K562 (cell line): ENCODE data around the gene OTOG.

Source experiments
- CCAR2 ChIP-seq: fragments of 200-400 bp; formaldehyde crosslinking; IDR thresholded peaks from 2 replicates; pipeline ENCODE4 v1.6.1; 2017; ENCODE audit warnings: mild to moderate bottlenecking, low read depth, low read length
- CTCF ChIP-seq, 3 experiments: IDR thresholded peaks in 2 of 3; conservative IDR thresholded peaks in 1 of 3; 2 replicates each; pipeline ENCODE4 v1.5.1; 2011 to 2012; ENCODE audit warnings: low read length in 3 of 3, mild to moderate bottlenecking in 3 of 3, control low read depth in 2 of 3, improper control_type of control experiment in 1 of 3, inconsistent platforms in 1 of 3, low read depth in 1 of 3, mixed read lengths in 1 of 3, moderate library complexity in 1 of 3; ENCODE audit not compliant: insufficient read depth in 2 of 3
- E2F3 ChIP-seq: fragments of 250-450 bp; sonication (Bioruptor Pico); IDR thresholded peaks from 2 replicates; pipeline ENCODE4 v1.4.0; 2020; ENCODE audit warnings: mild to moderate bottlenecking
- HES1 ChIP-seq: fragments of 450-650 bp; IDR thresholded peaks from 2 replicates; pipeline ENCODE4 v1.6.1; 2016; ENCODE audit warnings: low read depth, mild to moderate bottlenecking, moderate library complexity
- HMGN3 ChIP-seq: IDR thresholded peaks from 2 replicates; pipeline ENCODE4 v1.6.1; 2011; ENCODE audit warnings: borderline replicate concordance, low read depth, mild to moderate bottlenecking, mixed read lengths, low read length; ENCODE audit not compliant: insufficient read length; ENCODE audit errors: extremely low read depth
- MXD1 ChIP-seq: fragments of 250-450 bp; sonication (Bioruptor Pico); IDR thresholded peaks from 2 replicates; pipeline ENCODE4 v1.8.0; 2021; ENCODE audit warnings: borderline replicate concordance, mild to moderate bottlenecking, moderate library complexity; ENCODE audit not compliant: poor library complexity, severe bottlenecking
- NFIC ChIP-seq: fragments of 450-650 bp; IDR thresholded peaks from 2 replicates; pipeline ENCODE4 v1.6.1; 2017; ENCODE audit warnings: mild to moderate bottlenecking, inconsistent platforms
- RCOR1 ChIP-seq, 2 experiments: IDR thresholded peaks; 2 replicates each; pipeline ENCODE4 v1.6.1; 2012; ENCODE audit warnings: low read depth in 2 of 2, low read length in 2 of 2, borderline replicate concordance in 1 of 2, improper control_type of control experiment in 1 of 2

GRCh38 chr11:17517186-17517585, 29.9 kb upstream of the OTOG start:
- TF ChIP-seq HMGN3 (no peak), HES1 (no peak), RCOR1 (IDR thresholded peaks at IDR 0.05; ENCODE audit: borderline replicate concordance in 1 of 2, low read depth in 2 of 2, low read length in 2 of 2) (no peak), CTCF (IDR thresholded peaks at IDR 0.05 in 2 of 3, conservative IDR thresholded peaks at IDR 0.05 in 1 of 3; ENCODE audit: insufficient read depth in 2 of 3, low read depth in 1 of 3, low read length in 3 of 3) (no peak), E2F3 (no peak), MXD1 (CRISPR knock-in tag) (no peak), CCAR2 (no peak), NFIC (no peak)
